Stimulated activated CD8-positive, alpha-beta memory T cell treated with anti-CD3 and anti-CD28 coated beads, Interleukin-12 subunit alpha, Interleukin-12 subunit beta, amount 100 ng/mL, for 24 hours (primary cell): ENCODE results near the gene ACOT6.
"Not testable (repeated sequence)": the region's sequence is repeated elsewhere in the genome, so short reads cannot be mapped to it uniquely, and the experiment has no call there.

ENCODE experiments used
- DNase-seq: peaks from one replicate; pipeline ENCODE4 v3.0.0-alpha.2; 2020; ENCODE audit errors: extremely low read depth

ACOT6 gene

DNA sequence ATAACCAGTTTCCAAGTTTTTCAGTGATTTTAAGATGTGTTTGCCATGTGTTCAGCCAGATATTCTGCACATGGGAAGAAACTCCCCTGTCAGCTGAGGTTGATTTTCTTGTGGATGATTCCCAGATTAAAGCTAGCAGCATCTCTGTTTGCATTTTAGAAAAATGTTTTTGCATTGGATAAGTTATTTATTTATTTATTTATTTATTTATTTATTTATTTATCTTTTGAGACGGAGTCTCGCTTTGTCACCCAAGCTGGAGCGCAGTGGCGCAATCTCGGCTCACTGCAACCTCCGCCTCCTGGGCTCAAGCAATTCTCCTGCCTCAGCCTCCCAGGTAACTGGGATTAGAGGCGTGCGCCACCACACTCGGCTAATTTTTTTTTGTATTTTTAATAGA is 17.8 kb upstream of the ACOT6 start:
- no peak for DNase-seq

DNA sequence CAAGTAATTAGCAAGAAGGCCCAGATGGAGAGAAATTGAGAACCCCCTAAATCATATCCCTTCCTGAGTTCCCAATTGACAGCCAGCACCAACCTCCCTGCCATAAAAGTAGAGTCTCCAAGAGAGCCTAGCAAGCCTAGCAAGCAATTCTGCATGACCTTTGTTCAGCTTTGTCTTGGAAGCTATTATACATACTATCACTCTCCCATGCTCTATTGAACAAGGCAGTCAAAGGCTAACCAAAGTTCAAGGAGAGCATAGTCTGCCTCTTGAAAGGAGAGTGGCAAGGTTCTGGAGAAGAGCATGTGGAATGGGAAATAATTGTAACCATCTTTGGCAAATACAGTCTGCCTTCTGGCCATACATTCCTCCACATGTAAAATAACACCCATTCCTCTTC is 12.8 kb upstream of the ACOT6 start:
- DNase-seq, result no peak

GRCh38 chr14:73602994-73603393 is 9.3 kb upstream of the ACOT6 start:
- DNase-seq, result no peak

GRCh38 chr14:73606271-73606670 is 6.0 kb upstream of the ACOT6 start:
- DNase-seq, result no peak

DNA sequence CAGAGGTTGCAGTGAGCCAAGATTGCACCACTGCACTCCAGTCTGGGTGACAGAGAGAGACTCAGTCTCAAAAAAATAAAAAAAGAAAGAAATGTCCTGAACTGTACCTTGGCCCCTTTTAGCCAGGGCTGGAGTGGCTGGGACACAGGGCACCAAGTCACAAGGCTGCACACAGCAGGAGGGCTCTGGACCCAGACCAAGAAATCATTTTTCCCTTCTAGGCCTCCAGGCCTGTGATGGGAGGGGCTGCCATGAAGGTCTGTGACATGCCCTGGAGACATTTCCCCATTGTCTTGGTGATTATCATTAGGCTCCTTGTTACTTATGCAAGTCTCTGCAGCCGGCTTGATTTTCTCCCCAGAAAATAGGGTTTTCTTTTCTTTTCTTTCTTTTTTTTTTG is 5.1 kb upstream of the ACOT6 start:
- no peak for DNase-seq

DNA sequence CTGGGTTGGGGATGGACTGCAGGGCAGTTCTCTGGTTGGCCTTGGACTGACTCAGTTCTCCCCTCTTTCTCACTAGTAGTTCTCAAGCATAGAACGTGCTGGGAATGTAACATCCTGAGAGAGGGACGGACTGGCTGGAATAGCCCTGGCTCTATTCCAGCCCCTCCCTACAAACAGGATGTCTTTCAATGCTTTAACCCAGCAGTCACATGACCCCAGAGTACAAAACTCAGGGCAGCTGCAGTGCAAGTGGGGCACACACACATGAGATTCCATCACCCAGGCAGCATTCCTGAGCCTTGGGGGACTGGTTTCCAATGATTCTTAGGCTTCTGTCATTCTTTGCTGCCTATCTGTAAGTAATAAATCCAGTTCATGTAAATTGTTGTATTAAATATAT is 1.6 kb upstream of the ACOT6 start:
- DNase-seq, result no peak

- DNase-seq, result no peak
These were observed 698 bp downstream of the ACOT6 start for GRCh38 chr14:73613046-73613383.

DNA sequence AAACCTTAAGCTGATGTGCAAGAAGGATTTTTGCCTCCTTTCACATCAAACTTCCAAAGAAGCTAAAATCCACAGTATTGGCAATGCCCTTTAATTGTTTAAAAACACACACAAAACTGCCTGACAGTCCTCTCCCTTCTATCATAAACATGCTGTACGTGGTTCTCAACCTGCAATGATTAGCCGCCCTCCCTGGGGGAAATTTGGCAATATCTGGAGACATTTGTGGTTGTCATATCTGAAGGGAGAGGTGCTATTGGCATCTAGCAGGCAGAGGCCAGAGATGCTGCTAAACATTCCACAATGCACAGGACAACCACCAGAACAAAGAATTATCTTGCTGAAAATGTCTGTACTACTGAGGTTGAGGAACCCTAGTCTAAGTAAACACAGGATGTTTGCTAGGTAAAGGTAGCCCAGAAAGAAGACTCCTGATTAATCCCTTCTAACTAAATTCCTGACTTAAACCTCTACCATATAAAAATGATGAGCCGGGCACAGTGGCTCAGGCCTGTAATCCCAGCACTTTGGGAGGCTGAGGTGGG is 1.2 kb downstream of the ACOT6 start:
- DNase-seq, result no peak

DNA sequence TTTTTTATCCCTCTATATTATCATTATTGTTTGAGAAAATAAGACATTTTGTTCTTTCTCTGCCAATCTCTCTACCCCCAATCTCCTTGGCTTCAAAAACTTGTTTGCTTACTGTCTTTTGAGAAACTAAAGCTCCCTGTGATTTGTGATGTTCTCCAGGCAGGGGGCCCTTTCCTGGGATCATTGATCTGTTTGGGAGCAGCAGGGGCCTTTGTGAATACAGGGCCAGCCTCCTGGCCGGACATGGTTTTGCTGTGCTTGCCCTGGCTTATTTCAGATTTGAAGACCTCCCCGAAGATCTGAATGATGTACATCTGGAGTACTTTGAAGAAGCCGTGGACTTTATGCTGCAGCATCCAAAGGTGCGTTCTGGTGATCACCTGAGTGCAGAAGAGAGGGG is 4.5 kb downstream of the ACOT6 start:
- no peak for DNase-seq

GRCh38 chr14:73619524-73619923 is 7.2 kb downstream of the ACOT6 start:
- DNase-seq, result no peak

- DNase-seq, result no peak
These were observed 8.0 kb downstream of the ACOT6 start for GRCh38 chr14:73620268-73620667.

DNA sequence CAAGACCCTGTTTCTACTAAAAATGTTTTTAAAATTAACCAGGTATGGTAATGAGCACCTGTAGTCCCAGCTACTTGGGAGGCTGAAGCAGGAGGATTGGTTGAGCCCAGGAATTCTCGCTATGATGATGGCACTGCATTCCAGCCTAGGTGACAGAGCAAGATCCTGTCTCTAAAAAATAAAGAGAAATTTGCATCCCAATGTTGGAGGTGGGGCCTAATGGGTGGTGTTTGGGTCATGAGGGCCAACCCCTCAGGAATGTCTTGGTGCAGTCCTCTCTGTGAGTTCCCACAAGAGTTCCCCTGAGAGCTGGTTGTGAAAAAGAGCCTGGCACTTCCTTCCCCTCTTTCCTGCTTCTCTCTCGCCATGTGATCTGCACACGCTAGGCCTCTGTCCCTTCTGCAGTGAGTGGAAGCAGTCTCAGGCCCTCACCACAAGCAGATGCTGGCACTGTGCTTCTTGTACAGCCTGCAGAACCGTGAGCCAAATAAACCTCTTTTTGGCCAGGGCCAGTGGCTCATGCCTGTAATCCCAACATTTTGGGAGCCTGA is 11.3 kb downstream of the ACOT6 start:
- no peak for DNase-seq

DNA sequence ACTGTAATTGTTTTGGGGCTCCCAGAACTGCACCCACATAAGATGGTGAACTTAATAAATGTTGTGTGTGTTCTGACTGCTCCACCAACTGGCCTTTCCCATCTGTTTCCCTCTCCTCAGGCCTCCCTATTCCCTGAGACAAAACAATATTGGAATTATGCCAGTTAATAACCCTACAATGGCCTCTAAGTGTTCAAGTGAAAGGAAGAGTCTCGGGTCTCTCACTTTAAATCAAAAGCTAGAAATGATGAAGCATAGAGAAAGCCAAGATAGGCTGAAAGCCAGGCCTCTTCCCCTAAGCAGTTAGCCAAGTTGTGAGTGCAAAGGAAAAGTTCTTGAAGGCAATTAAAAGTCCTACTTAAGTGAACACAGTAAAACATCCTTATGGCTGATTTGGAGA is 13.4 kb downstream of the ACOT6 start:
- no peak for DNase-seq

GRCh38 chr14:73627151-73627558 is 14.8 kb downstream of the ACOT6 start:
- no peak for DNase-seq

DNA sequence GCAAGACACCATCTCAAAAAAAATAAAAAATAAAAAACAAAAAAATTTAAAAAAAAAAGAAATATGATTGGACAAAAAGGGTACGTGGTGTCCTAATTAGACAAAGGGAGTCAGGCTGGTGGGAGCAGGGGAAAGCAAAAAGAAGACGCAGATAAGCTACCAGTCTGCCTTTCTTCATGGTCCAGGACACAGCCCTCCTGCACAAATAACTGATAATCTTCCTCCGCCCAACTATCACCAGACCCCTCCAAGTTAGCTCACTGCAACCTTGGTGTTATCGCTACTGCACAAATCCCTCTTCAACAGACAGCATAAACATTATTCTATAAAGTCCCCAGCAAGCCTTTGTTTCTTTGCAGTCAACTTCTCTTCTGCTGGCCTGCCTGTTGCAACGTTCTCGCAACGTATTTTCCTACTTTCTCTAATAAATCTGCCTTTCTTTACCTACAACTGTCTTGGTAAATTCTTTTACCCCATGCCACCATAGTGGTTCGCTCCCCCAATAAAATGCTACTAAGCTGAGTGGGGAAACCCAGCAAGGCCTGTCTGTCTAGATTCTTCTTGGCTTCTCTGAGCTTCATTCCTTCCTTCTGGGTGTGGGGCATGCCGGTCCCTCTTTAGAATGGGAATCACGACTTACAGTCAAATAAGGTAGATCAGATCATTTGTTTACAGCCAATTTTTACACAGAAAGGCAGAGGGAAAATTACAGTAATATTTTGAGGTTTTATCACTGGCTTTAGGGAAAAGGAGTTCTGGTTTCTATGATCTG is 17.9 kb downstream of the ACOT6 start:
- no peak for DNase-seq

GRCh38 chr14:73633116-73634010 is 21.0 kb downstream of the ACOT6 start:
- no peak for DNase-seq

- DNase-seq, result no peak
These were observed 21.9 kb downstream of the ACOT6 start for GRCh38 chr14:73634011-73634833.

DNA sequence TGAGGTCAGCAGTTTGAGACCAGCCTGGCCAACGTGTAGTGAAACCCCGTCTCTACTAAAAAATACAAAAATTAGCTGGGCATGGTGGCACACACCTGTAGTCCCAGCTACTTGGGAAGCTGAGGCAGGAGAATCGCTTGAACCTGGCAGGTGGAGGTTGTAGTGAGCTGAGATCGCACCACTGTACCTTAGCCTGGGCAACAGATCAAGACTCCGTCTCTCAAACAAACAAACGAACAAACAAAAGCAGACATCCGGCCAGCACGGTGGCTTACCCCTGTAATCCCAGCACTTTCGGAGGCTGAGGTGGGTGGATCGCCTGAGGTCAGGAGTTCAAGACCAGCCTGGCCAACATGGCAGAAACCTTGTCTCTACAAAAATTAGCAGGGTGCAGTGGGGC is 24.0 kb downstream of the ACOT6 start:
- DNase-seq, result not testable (repeated sequence)

DNA sequence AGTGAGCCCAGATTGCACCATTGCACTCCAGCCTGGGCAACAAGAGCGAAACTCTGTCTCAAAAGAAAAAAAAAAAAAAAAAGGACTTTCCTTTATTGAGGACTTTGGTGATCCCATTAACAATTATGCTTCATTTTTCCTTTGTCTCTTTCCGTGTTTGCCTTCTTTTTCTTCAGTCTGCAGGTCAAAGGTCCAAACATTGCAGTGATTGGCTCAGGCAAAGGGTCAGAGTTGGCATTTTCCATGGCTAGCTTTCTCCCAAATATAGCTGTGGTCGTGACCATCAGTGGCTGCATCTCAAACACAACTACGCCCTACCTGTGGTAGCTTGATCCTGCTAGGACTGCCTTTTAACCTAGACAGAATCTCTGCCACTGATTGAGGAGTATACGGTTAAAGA is 25.5 kb downstream of the ACOT6 start:
- DNase-seq, result no peak

DNA sequence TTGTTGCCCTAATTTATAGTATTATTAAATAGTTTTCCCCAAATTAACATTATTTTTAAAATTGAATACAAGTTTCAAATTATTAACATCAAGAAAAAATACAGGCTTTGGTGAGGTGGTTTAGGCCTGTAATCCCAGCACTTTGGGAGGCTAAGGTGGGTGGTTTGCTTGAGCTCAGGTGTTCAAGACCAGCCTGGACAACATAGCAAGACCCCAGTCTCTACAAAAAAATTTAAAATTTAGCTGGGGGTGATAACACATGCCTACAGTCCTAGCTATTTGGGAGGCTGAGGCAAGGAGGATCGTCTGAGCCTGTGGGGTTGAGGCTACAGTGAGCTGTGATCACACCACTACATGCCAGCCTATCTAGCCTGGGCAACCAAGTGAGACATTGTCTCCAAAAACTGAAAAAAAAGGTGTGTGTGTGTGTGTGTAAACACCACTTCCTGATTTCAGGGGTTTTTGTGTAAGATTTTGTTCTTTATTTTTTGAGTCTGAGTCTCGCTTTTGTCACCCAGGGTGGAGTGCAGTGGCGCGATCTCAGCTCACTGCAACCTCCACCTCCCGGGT is 28.6 kb downstream of the ACOT6 start:
- no peak for DNase-seq

DNA sequence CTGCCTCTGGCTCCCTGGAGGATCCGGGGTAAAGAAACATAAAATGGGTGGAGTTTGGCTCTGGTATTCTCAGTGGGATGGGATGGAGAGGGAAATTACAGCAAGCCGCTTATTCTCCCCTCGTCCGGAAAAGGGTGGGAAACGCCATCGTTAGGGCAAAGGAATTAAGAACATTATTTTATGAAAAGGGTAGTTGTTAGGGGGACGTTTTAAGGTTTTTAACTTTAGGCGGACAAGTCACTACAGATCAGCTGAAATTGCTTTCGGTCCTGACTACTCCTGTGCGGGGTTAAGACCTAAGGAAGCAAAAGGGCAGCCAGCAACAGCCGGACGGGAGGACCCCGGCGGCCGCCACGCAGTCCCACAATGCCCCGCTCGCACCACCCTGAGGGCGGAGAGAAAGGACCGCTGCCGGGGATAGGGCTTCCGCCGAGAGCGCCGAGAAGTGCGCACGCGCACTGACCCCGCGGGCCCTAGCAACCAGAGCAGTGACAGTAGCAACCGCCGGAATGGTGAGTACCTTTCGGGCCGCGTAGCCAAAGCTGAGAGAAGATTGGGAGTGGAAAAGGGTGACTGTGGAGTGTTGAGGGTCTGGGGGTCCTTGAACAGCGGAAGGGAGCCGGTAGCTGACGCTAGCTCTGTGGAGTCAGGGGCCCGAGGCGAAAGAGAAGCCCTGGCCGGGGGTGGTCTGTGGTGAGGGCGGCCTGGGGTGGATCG is 32.4 kb downstream of the ACOT6 start, which contains the start of gene DNAL1:
TSS of gene DNAL1 (plus strand) at position 456 of the 717 bp plus-strand sequence. CDS start at position 510, 54 bp downstream.
- DNase-seq, result peak; percentile 79
